Stimulated activated CD8-positive, alpha-beta memory T cell treated with anti-CD3 and anti-CD28 coated beads, Interleukin-15, amount 100 ng/mL, for 48 hours (primary cell): ENCODE results near the gene NEDD4L.

ENCODE experiments used
- DNase-seq, 2 donors: peaks; one replicate each; pipeline ENCODE4 v3.0.0-alpha.2; 2020; ENCODE audit warnings: low read depth in 2 of 2

Gene NEDD4L

GRCh38 chr18:58052960-58053359 is 8.9 kb downstream of the NEDD4L start:
- DNase-seq, result no peak

- DNase-seq, result no peak
These were observed 10.2 kb downstream of the NEDD4L start for GRCh38 chr18:58054041-58054781.

GRCh38 chr18:58055890-58056558 is 12.0 kb downstream of the NEDD4L start:
- DNase-seq, result no peak

- DNase-seq, result no peak
These were observed 12.8 kb downstream of the NEDD4L start for GRCh38 chr18:58056852-58057251.

GRCh38 chr18:58057291-58057965 is 13.4 kb downstream of the NEDD4L start:
- no peak for DNase-seq

GRCh38 chr18:58058720-58059119 is 14.7 kb downstream of the NEDD4L start:
- DNase-seq, result no peak

GRCh38 chr18:58060254-58060653 is 16.2 kb downstream of the NEDD4L start:
- DNase-seq, result no peak

- DNase-seq, result no peak
These were observed 17.3 kb downstream of the NEDD4L start for GRCh38 chr18:58061349-58061748.

GRCh38 chr18:58064406-58064998 is 20.5 kb downstream of the NEDD4L start:
- DNase-seq, result no peak

GRCh38 chr18:58065956-58066355 is 21.9 kb downstream of the NEDD4L start:
- no peak for DNase-seq

GRCh38 chr18:58067601-58068000 is 23.6 kb downstream of the NEDD4L start:
- DNase-seq, result no peak

- DNase-seq, result no peak
These were observed 25.1 kb downstream of the NEDD4L start for GRCh38 chr18:58069099-58069498.

- DNase-seq, result no peak
These were observed 25.8 kb downstream of the NEDD4L start for GRCh38 chr18:58069721-58070292.

GRCh38 chr18:58076052-58076451 is 32.0 kb downstream of the NEDD4L start:
- DNase-seq, result no peak

- DNase-seq, result no peak
These were observed 33.3 kb downstream of the NEDD4L start for GRCh38 chr18:58077329-58077728.

- no peak for DNase-seq
These were observed 35.0 kb downstream of the NEDD4L start for GRCh38 chr18:58078889-58079573.

GRCh38 chr18:58080451-58080850 is 36.4 kb downstream of the NEDD4L start:
- DNase-seq, result no peak

- no peak for DNase-seq
These were observed 44.1 kb downstream of the NEDD4L start for GRCh38 chr18:58087928-58088690.

- no peak for DNase-seq
These were observed 44.7 kb downstream of the NEDD4L start for GRCh38 chr18:58088691-58089065.

- DNase-seq, result no peak
These were observed 47.1 kb downstream of the NEDD4L start for GRCh38 chr18:58091099-58091611.
